Measurements from ENCODE around the gene ALK.

DNA sequence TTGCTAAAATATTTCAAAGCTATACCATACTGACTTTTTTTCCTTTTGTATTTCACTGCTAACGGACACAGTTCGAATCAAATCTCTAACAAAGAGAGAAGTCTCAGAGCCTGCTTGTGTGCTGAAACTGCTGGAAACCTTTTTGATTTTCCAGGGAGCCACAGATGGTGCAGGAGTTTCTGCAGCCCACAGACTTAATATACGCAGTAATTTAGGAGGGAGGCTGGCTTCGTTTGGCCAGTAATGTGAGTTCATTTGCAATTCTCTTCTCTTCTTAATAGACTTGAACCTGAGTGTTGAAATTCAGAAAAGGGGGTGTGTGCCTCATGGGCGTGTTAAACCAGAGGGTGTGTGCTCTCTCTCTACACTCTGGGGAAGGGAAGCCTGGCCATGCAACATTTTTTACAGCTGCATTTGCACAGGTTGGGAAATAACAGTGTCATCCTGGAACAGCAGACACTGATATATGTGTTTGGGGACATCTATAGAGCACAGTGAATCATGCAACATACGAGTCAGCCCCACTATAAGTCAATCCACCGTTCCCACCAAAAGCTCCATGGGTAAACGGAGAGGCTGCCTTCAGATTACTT lies 473.2 kb downstream of the ALK start:
- TF ChIP-seq, protein P1, sequence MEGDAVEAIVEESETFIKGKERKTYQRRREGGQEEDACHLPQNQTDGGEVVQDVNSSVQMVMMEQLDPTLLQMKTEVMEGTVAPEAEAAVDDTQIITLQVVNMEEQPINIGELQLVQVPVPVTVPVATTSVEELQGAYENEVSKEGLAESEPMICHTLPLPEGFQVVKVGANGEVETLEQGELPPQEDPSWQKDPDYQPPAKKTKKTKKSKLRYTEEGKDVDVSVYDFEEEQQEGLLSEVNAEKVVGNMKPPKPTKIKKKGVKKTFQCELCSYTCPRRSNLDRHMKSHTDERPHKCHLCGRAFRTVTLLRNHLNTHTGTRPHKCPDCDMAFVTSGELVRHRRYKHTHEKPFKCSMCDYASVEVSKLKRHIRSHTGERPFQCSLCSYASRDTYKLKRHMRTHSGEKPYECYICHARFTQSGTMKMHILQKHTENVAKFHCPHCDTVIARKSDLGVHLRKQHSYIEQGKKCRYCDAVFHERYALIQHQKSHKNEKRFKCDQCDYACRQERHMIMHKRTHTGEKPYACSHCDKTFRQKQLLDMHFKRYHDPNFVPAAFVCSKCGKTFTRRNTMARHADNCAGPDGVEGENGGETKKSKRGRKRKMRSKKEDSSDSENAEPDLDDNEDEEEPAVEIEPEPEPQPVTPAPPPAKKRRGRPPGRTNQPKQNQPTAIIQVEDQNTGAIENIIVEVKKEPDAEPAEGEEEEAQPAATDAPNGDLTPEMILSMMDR (IDR thresholded peaks at IDR 0.05): no peak
- no peak for TF ChIP-seq POLR2A (IDR thresholded peaks at IDR 0.05)
